GM19395 (cell line): ENCODE data around the gene MTCL1.

Source experiments
- ATAC-seq: cut with Tn5 transposase; IDR thresholded peaks from one replicate; pipeline ENCODE4 v1.9.1; 2021; ENCODE audit warnings: mild to moderate bottlenecking, moderate library complexity; ENCODE audit not compliant: unreplicated experiment

Gene MTCL1

GRCh38 chr18:8705238-8705960, at the start of gene MTCL1:
Gene MTCL1 (plus strand): TSS chr18:8705556. CDS start chr18:8705661, 105 bp downstream.
- ATAC-seq, result peak; percentile 40

- ATAC-seq, result no peak
Observed at GRCh38 chr18:8656232-8656631, 49.1 kb upstream of the MTCL1 start.

GRCh38 chr18:8657050-8657820, 48.1 kb upstream of the MTCL1 start:
- ATAC-seq, result no peak

DNA sequence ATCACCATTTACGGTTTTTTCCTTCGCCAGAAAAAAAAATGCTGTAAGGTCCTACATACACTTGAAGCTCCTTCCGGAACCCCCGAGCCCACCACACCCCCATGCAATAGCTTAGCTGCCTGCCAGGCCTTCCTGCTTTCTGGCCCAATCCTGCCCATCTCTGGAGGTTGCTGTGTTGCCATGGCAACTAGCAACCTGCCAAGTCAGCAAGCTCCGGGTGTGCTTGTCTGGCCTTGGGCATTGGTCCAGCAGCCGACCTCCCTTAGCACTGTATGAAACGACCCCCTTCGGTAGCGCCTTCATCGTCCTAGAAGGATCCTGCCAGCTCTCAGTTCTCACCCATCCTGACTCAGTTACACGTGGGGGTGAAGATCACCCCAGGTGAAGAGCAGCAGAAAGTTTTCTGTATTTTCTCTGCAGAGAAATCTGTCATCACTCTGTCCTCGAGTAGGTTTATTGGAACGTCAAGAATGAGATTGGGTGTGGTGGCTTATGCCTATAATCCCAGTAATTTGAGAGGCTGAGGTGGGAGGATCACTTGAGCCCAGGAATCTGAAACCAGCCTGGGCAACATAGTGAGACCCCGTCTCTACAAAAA, 47.4 kb upstream of the MTCL1 start:
- no peak for ATAC-seq

DNA sequence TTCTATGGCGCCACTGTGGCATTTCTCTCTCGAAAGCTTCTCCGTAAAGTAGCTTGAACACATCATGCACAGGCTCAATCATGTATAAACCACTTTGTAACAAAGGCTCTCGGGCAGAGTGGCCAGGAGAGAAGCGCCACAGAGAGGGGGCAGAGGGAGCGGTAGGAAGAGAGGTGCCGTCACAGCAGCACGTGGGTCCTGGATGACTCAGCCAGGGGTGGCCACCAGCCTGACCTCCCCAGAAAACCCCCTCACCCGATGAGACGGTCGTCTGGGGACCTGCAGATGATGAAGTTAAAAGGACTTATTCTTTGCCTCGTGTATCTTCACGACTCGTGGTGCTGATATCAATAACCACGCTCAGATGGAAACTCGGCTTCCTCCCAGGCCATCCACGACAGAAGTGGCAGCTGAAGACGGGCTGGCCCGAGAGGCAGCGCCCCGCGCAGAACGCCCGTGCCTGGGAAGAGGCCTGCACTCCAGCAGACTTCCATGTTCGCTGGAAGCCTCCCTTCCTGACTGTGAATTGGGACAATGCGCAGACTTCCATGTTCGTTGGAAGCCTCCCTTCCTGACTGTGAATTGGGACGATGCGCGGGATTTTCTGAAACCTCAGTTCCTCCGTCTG, 46.4 kb upstream of the MTCL1 start:
- no peak for ATAC-seq

DNA sequence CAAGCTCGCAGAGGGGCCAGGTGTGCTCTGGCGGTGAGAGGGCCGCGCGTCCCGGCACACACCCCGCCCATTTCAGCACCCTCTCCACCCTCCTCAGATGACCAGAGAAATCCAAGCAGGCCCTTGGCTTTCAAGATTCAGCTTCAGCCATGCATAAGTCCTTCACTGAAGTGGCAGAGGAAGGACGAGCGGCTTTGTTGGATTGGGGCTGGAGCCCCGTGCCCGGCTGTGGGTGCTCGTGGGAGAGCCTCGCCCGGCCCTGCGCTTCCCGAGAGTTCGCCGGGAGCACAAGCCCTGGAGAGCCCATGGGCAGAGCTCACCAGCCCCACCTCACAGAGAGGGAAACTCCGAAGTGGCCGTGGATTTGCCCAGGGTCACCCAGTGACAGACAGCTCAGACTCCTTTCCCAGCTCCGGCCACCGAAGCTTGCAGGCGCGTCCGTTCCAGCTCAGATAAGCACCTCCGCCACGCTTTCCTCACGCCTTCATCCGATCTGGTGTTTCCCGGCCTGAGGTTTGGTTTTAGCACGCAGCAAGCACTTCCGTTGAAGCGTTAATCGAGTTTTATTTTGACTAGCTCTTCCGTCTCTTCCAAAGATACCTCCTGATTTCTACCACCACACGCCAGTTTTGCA, 45.6 kb upstream of the MTCL1 start:
- ATAC-seq, result no peak

DNA sequence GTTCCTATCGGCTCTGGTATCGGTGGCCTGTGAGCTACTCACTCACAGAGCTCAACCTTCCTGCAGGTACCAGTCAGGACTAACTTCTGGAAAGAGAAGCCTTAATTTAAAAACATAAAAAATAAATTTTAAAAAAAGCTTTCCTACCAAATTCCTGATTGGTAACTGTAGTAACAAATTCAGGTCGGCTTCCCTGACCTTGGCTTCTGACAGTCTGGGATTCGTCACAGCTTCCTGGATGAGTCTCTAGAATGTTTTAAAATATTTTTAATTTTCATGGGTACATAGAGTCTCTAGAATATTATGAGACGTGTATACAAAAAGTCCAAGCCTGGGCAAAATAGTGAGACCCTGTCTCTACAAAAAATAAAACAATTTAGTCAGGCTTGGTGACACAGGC, 45.0 kb upstream of the MTCL1 start:
- no peak for ATAC-seq

DNA sequence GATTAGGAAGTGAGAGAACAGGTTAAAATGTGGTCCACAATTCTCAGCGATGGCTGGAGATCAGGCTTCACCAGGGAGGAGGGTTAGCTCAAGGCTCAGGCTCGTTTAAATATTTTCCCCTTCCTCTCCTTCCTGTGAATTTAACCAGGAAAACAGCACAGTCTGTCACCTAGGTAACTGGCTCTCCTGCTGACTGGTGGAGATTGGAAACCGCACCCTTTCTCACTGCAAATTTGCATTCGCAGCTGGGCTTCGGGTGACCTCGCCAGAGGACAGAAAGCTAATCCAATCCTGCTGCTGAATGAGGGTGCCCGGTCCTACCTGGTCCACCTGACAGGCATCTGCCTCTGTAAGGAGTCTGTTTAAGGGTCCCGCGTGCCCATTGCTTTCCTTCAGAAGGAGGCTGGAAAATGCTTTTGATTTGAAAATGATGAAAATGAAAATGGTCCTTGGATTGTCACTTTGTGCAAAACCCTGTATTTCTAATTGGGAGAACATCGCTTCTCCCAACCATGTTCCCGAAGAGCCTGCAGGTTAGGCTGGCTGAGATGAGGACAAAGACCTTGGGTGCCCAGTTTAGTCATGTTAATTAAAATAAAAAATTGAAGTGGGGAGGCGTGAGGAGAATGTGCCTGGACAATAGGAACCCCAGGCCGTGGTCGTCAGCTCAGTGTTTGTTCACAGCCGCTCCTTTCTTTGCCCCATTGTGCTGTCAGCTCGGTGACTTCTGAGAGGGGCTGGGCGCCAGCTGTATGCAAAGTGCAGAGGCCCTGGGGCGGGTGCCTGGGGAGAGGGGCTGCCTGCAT, 43.4 kb upstream of the MTCL1 start:
- ATAC-seq, result no peak

DNA sequence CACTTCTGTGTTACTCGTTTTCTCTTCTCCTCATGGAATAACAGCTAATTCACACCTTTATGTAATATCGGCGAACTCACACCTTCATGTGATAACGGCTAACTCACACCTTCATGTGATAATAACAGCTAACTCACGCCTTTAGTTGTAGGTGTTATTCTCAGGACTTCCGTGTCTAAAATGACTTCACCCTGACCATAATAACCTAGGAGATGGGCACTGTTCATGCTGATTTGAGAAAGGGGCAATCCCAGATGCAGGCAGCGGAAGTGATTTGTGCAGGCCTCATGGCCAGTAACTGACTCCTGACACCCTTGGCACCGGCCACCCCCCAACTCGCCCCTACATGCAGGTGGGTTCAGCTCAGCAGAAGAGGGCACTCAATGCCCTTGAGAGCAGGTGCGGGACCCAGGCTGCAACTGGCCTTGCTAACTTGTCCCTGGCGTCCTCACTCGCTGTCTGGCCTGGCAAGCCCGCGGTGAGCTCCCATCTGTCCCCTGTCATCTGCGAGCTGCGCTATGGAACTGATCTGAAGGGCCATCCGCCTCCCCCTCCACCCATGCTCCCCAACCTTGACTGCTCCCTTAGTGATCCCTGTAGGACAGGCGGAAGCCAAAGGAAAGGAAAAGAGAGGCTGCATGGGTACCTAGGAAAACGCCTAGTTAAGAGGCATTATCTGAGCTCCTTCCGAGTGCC, 42.6 kb upstream of the MTCL1 start:
- no peak for ATAC-seq

- ATAC-seq, result no peak
Observed at GRCh38 chr18:8667846-8668245, 37.5 kb upstream of the MTCL1 start.

GRCh38 chr18:8668381-8668780, 37.0 kb upstream of the MTCL1 start:
- no peak for ATAC-seq

- no peak for ATAC-seq
Observed at GRCh38 chr18:8669571-8669970, 35.8 kb upstream of the MTCL1 start.

GRCh38 chr18:8673256-8674209, 31.8 kb upstream of the MTCL1 start:
- peak; percentile 97 for ATAC-seq

- ATAC-seq, result no peak
Observed at GRCh38 chr18:8675057-8675456, 30.3 kb upstream of the MTCL1 start.

DNA sequence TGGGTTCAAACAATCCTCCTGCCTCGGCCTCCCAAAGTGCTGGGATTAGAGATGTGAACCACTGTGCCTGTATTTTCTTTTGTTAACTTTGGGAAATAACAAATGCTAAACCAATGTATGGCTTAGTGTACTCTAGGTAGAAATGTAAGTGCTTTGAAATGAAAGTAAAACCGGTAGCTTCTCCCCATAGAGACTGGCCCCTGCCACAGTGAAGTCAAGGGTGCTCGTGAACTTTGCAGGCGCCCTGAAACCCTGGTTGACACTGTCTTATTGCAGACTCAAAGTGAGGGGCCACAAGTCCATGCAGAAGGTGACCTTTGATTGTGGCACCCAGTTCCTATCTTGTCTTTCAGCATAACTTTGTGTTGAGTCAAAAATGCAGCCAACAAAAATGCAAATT, 24.2 kb upstream of the MTCL1 start:
- ATAC-seq, result no peak

- no peak for ATAC-seq
Observed at GRCh38 chr18:8684577-8684976, 20.8 kb upstream of the MTCL1 start.

- ATAC-seq, result no peak
Observed at GRCh38 chr18:8685141-8685913, 20.0 kb upstream of the MTCL1 start.

- ATAC-seq, result no peak
Observed at GRCh38 chr18:8685914-8686216, 19.5 kb upstream of the MTCL1 start.
